ENCODE results near the gene GPR142.

DNA sequence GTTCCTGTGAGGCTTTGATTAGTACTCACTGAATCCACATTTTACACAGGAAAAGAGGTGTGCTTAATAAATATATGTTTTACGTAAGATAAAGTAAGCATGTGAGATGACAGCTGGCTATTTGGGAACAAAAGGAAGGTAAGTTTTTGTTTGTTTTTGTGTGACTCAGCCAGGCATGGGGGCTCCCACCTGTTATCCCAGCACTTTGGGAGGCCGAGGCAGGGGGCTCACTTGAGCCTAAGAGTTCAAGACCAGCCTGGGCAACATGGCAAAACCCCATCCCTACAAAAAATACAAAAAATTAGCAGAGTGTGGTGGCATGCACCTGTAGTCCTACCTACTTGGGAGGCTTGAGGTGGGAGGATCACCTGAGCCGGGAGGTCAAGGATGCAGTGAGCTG, 17.9 kb downstream of the GPR142 start:
- TF ChIP-seq, protein P1, sequence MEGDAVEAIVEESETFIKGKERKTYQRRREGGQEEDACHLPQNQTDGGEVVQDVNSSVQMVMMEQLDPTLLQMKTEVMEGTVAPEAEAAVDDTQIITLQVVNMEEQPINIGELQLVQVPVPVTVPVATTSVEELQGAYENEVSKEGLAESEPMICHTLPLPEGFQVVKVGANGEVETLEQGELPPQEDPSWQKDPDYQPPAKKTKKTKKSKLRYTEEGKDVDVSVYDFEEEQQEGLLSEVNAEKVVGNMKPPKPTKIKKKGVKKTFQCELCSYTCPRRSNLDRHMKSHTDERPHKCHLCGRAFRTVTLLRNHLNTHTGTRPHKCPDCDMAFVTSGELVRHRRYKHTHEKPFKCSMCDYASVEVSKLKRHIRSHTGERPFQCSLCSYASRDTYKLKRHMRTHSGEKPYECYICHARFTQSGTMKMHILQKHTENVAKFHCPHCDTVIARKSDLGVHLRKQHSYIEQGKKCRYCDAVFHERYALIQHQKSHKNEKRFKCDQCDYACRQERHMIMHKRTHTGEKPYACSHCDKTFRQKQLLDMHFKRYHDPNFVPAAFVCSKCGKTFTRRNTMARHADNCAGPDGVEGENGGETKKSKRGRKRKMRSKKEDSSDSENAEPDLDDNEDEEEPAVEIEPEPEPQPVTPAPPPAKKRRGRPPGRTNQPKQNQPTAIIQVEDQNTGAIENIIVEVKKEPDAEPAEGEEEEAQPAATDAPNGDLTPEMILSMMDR (IDR thresholded peaks at IDR 0.05; ENCODE audit: borderline replicate concordance, extremely low read depth, low read length, poor library complexity, severe bottlenecking), result no peak
- no peak for TF ChIP-seq EZH2 (IDR thresholded peaks at IDR 0.05; ENCODE audit: borderline replicate concordance, low read depth, low read length, severe bottlenecking)
